DOHH2 (cell line): Measurements from ENCODE around the gene ZNF263.

Experiments used
- H3F3A ChIP-seq: fragments of 200-600 bp; sonication (generic), shearing (Covaris generic); 2 replicates; pipeline ENCODE4 v1.6.0; 2016; ENCODE audit warnings: antibody characterized with exemption, mild to moderate bottlenecking; ENCODE audit not compliant: control insufficient read depth, insufficient read depth
- H3K27ac ChIP-seq: fragments of 200-600 bp; sonication (generic); 2 replicates; pipeline ENCODE4 v1.5.1; 2014; ENCODE audit warnings: low read depth, mild to moderate bottlenecking, low read length, moderate library complexity
- H3K27me3 ChIP-seq: fragments of 200-600 bp; sonication (generic); 2 replicates; pipeline ENCODE4 v1.6.1; 2014; ENCODE audit warnings: mild to moderate bottlenecking, low read length, mixed read lengths; ENCODE audit not compliant: control insufficient read depth
- H3K36me3 ChIP-seq: fragments of 200-600 bp; sonication (generic); 2 replicates; pipeline ENCODE4 v1.6.1; 2014; ENCODE audit warnings: mild to moderate bottlenecking, low read length, moderate library complexity, mixed read lengths; ENCODE audit not compliant: control insufficient read depth
- H3K4me1 ChIP-seq: fragments of 200-600 bp; sonication (generic); 2 replicates; pipeline ENCODE4 v1.6.1; 2014; ENCODE audit warnings: mild to moderate bottlenecking, low read length, mixed read lengths; ENCODE audit not compliant: control insufficient read depth
- H3K4me2 ChIP-seq: fragments of 200-600 bp; sonication (generic); 2 replicates; pipeline ENCODE4 v1.6.0; 2014; ENCODE audit warnings: mild to moderate bottlenecking, low read length, moderate library complexity
- H3K4me3 ChIP-seq: fragments of 200-600 bp; sonication (generic); 2 replicates; pipeline ENCODE4 v1.5.1; 2014; ENCODE audit warnings: mild to moderate bottlenecking, low read length, mixed read lengths
- H3K79me2 ChIP-seq: fragments of 200-600 bp; sonication (generic); 2 replicates; pipeline ENCODE4 v1.6.1; 2014; ENCODE audit warnings: mild to moderate bottlenecking, low read length, mixed read lengths; ENCODE audit not compliant: control insufficient read depth
- H3K9me2 ChIP-seq: fragments of 200-600 bp; sonication (generic); replicated peaks from 2 replicates; pipeline ENCODE4 v1.6.1; 2014; ENCODE audit warnings: mild to moderate bottlenecking, low read length, mixed read lengths; ENCODE audit not compliant: control insufficient read depth
- H3K9me3 ChIP-seq: fragments of 200-600 bp; sonication (generic); 2 replicates; pipeline ENCODE4 v1.6.1; 2014; ENCODE audit warnings: antibody characterized with exemption, low read length, mixed read lengths; ENCODE audit not compliant: control insufficient read depth, insufficient read depth
- H4K20me1 ChIP-seq: fragments of 200-600 bp; sonication (generic); 2 replicates; pipeline ENCODE4 v1.6.0; 2014; ENCODE audit warnings: low read depth, mild to moderate bottlenecking, antibody characterized with exemption, low read length, moderate library complexity; ENCODE audit not compliant: control insufficient read depth, insufficient read depth
- EZH2phosphoT487 ChIP-seq: fragments of 200-600 bp; sonication (generic); IDR thresholded peaks from 2 replicates; pipeline ENCODE4 v1.6.1; 2017; ENCODE audit warnings: borderline replicate concordance, mild to moderate bottlenecking, antibody characterized with exemption, low read length, moderate library complexity, mixed read lengths
- TF ChIP-seq, protein P1 (sequence below): fragments of 200-600 bp; sonication (generic); IDR thresholded peaks from one replicate; pipeline ENCODE4 v1.5.1; 2014; ENCODE audit warnings: antibody characterized with exemption, mild to moderate bottlenecking, low read depth, low read length; ENCODE audit not compliant: poor library complexity, severe bottlenecking

The ZNF263 gene

DNA sequence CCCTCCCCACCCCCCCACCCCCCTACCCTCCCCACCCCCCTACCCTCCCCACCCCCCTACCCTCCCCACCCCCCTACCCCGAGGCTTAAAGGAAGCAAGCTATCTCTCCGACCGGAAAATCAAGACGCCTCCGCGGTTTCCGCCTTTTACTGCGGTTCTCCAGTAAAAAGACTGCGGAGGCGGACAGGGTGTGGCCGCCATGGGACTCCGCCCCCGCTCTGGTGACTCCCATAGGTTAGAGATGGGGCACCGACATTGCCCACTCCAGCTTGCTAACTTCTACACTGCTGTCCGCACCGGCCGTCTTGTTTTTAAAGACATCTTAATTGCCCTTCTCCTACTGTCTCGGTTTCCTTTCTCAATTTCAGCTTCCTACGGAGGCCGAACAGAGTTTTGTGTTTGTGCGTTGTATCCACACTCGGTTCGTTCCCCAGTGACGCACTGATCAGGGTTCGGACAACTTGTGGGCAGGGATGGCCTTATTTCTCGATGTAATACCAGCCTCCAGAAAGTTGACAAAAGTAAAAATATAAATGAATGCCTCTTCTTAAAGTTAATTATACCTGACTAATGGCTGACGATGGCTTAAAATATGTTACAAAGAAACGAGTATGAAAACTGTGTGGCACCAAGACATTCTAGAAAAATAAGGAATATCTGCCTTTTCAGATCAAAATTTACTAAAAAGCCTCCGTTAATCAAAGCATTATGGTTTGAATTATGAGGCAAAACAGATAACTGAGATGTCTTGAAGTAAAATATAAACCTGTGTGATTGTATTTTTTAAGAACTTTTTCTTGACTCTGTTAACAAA, 47.2 kb upstream of the ZNF263 start:
- H3F3A ChIP-seq = peaks cover 12% of the 10 kb centered on the region
- H3K4me1 ChIP-seq = peaks cover 14% of the 10 kb centered on the region
- peaks cover 8% of the 10 kb centered on the region; the same call in 1 of the 2 replicates for H3K9me3 ChIP-seq
- H3K4me3 ChIP-seq = no peak overlapping the region
- H4K20me1 ChIP-seq = no peaks in the 10 kb centered on the region
- no peak overlapping the region for H3K27ac ChIP-seq
- peaks cover 13% of the 10 kb centered on the region for H3K79me2 ChIP-seq
- H3K27me3 ChIP-seq = no peaks in the 10 kb centered on the region; the same call in 1 of the 2 replicates
- no peaks in the 10 kb centered on the region for H3K9me2 ChIP-seq
- no peak overlapping the region for H3K4me2 ChIP-seq
- H3K36me3 ChIP-seq = peaks cover 29% of the 10 kb centered on the region
- no peak for TF ChIP-seq EZH2phosphoT487
- TF ChIP-seq, protein P1, sequence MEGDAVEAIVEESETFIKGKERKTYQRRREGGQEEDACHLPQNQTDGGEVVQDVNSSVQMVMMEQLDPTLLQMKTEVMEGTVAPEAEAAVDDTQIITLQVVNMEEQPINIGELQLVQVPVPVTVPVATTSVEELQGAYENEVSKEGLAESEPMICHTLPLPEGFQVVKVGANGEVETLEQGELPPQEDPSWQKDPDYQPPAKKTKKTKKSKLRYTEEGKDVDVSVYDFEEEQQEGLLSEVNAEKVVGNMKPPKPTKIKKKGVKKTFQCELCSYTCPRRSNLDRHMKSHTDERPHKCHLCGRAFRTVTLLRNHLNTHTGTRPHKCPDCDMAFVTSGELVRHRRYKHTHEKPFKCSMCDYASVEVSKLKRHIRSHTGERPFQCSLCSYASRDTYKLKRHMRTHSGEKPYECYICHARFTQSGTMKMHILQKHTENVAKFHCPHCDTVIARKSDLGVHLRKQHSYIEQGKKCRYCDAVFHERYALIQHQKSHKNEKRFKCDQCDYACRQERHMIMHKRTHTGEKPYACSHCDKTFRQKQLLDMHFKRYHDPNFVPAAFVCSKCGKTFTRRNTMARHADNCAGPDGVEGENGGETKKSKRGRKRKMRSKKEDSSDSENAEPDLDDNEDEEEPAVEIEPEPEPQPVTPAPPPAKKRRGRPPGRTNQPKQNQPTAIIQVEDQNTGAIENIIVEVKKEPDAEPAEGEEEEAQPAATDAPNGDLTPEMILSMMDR = no peak

DNA sequence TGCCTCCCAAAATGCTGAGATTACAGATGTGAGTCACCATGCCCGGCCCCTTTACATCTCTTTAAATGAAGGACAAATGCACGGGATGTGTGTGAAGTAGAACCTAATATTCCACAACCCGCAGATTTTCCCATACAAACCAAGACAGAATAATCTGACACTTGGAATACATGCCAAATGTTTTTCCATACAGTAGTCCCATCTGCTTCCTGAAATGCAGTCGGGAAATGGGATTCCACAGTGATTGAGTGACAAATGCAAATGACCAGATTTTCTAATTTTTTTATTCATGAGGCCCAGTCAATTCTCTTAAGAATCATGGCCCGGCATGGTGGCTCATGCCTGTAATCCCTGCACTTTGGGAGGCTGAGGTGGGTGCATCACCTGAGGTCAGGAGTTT, 41.5 kb upstream of the ZNF263 start:
- Histone ChIP-seq H4K20me1 (no peaks in the 10 kb centered on the region), H3K27ac (no peak overlapping the region), H3K4me2 (no peak overlapping the region), H3K4me3 (no peak overlapping the region), H3K9me2 (no peaks in the 10 kb centered on the region), H3K79me2 (no peaks in the 10 kb centered on the region), H3K27me3 (no peaks in the 10 kb centered on the region; the same call in 1 of the 2 replicates), H3F3A (peaks cover 2% of the 10 kb centered on the region), H3K9me3 (no peaks in the 10 kb centered on the region), H3K36me3 (no peaks in the 10 kb centered on the region), H3K4me1 (no peaks in the 10 kb centered on the region)
- no peak for TF ChIP-seq EZH2phosphoT487
- TF ChIP-seq, protein P1 = no peak

DNA sequence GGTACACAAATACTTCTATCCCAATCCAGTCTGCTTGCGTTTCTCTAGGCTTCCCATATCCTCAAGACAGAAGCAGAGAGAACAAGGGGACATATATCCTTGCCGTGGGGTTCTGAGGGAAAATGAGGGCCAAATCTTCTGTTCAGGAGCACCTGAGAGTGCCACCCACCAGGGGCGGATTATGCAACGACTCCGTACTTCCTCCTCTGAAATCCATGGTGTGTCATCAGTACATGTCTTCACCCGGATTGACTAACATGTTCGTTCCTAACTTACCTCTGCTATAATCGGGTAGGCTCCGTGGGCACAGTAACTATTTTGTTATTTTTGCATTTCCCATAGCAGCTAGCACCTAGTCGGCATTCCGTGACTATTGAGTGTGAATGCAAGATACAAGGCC, 40.6 kb upstream of the ZNF263 start:
- no peak for TF ChIP-seq EZH2phosphoT487
- TF ChIP-seq, protein P1 = no peak
- no peaks in the 10 kb centered on the region for H3K9me3 ChIP-seq
- H3K27me3 ChIP-seq = no peaks in the 10 kb centered on the region; the same call in 1 of the 2 replicates
- no peaks in the 10 kb centered on the region for H3K36me3 ChIP-seq
- no peaks in the 10 kb centered on the region for H3F3A ChIP-seq
- H4K20me1 ChIP-seq = no peaks in the 10 kb centered on the region
- H3K9me2 ChIP-seq = no peaks in the 10 kb centered on the region
- no peak overlapping the region for H3K27ac ChIP-seq
- no peaks in the 10 kb centered on the region for H3K79me2 ChIP-seq
- H3K4me3 ChIP-seq = no peak overlapping the region
- H3K4me1 ChIP-seq = no peaks in the 10 kb centered on the region
- no peak overlapping the region for H3K4me2 ChIP-seq
